HG02840 (cell line): ENCODE data around the gene ZC2HC1C.
"Not testable (repeated sequence)": the region's sequence is repeated elsewhere in the genome, so short reads cannot be mapped to it uniquely, and the experiment has no call there.

Source experiments
- ATAC-seq: cut with Tn5 transposase; IDR thresholded peaks from one replicate; pipeline ENCODE4 v1.9.1; 2021; ENCODE audit warnings: mild to moderate bottlenecking, moderate library complexity, moderate number of reproducible peaks; ENCODE audit not compliant: unreplicated experiment, low FRiP score

Gene ZC2HC1C

DNA sequence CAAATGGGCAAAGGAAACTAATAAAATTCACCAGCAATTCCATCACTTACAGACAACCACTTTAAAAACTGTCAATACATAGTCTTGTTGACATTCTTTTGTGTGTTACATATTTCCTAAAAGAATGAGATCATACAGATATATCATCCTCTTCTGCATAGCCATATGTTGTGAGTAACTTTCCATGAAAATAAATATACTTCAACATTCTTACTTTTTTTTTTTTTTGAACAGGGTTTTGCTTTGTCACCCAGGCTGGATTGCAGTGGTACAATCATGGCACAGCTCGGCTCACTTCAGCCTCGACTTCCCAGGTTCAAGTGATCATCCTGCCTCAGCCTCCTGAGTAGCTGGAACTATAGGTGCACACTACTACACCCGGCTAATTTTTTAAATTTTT, 20.9 kb downstream of the ZC2HC1C start:
- no peak for ATAC-seq

DNA sequence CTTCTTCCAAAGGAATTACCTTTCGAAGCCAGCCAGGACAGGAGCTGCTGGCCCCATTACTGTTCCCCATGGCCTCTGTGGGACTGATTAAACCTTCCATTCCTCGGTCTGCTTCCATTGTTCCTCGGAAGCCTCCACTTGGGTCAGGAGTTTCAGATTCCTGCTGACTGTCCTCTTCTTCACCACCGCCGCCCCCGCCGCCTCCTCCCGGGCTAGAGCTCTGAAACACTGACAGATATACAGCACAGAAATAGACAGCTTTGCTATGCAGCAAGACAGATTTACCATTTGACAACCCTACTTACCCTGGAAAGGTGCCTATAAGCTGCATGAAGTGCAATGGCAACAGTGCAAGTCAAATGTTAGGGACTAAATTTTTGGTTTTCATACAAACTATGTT, 21.8 kb downstream of the ZC2HC1C start:
- ATAC-seq, result no peak

DNA sequence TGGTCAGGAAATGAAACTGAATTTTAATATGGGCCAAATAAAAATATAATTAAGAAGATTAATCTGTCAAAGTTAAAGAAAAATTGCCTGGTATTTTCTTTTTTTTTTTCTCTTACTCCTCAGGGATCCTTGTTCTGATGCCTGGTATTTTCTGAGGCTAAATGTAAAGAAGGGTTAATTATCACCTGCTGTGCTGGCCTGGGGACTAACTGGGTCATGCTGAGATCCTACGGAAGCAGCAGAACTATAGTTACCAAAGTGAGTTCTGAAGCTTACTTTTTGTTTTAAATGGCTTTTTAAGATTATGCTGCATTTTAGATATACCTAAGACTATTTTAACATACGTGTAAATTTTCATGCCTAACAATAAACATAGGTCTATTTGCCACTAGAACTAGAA, 23.3 kb downstream of the ZC2HC1C start:
- ATAC-seq, result no peak

DNA sequence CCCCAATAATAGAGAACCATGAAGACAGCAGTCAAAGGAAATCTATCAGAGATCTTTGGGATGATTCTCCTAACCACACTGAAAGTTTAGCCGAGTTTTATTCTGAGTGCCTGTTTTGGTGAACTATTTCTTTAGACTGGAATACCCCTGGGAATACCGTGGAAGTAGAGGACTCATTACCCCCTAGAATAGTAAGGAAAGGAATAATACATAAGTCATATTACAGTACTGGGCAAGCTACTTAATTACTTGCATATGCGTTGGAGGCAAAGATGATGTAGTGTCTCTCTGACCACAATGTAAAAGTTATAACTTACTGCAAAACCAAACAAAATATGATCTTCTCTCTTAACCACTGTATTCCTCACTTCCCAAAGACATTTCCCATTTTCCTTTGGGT, 25.5 kb downstream of the ZC2HC1C start:
- no peak for ATAC-seq

DNA sequence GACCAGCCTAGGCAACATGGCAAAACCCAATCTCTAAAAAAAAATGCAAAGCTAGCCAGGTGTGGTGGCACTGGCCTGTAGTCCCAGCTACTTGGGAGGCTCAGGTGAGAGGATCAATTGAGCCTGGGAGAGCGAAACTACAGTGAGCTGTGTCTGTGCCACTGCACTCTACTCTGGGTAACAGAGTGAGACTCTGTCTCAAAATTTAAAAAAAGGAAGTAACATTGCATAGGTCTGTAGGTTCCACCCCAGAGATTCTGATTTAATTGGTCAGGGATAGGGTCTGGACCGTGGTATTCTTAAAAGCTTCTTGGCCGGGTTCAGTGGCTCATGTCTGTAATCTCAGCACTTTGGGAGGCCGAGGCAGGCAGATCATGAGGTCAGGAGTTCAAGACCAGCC, 26.2 kb downstream of the ZC2HC1C start:
- ATAC-seq, result no peak

DNA sequence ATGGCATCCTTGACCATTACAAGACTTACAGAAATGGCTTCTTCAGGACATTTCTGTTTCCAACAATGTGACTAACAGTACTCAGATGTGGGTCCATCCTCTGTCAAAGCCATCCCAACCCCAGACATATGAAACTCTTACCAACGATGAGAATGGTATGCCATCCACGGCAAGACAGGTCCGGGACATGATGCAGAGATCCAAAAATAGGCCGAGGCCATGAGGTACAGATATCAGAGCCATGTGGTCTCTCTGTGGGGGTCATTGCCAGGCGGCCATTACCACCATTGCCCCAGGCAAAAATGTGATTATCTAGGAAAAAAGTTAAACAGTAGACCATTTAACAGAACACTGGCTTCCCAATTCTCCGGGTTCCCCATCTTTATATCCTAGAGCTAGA, 27.5 kb downstream of the ZC2HC1C start:
- ATAC-seq, result no peak

DNA sequence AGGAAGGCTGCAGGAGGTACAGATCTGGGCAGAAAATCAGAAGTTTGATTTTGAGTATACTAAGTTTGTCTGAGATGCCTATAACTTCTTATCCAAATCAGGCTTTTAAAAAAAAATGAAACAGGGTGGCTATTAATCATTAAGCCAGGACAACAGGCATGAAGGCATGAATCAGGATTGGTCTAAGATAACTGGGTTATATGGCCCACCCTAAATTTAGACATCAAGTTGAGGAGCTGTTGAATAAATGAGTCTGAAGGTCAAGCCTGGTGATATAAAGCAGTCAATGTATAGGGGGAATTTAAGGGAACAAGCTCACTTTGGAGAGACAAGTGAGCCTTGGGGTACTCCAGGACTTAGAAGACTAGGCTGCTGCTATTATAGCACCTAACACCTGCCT, 28.8 kb downstream of the ZC2HC1C start:
- ATAC-seq, result no peak

DNA sequence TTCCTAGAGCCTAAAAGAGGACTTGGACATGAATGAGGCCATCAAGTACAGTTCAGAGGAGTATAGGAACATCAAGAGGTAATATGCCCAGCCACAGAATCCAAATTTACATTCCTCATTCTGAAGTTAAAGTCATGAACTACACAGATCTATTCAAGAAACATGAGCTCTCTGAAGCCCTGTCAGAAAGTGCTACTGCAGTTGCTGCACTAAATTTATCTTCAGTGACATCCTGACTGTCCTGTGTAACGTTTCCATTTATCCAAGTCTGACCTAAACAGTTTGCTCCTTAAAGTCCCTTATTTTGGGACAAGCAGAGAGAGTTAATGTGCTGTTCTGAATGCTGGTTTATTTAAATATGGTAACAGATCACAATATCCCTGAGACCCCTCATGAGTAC, 29.2 kb downstream of the ZC2HC1C start:
- no peak for ATAC-seq

DNA sequence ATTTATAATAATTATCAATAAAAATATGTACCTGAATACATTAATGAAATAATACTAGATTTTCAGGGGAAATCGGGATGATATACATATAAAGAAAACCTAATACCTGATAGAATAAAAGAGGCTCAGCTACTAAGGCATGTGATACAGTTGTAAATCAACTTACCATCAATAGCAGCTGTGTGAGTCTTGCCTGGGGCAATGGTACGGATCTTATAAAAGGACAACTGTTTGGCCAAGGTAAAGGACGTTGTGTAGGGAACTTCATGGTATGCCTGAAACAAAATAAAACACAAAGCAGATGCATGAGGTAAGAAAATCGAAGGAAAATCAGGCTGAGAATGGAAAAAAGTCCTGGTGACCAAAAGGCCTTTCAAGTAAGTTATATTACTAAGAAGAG, 32.0 kb downstream of the ZC2HC1C start:
- ATAC-seq, result no peak

DNA sequence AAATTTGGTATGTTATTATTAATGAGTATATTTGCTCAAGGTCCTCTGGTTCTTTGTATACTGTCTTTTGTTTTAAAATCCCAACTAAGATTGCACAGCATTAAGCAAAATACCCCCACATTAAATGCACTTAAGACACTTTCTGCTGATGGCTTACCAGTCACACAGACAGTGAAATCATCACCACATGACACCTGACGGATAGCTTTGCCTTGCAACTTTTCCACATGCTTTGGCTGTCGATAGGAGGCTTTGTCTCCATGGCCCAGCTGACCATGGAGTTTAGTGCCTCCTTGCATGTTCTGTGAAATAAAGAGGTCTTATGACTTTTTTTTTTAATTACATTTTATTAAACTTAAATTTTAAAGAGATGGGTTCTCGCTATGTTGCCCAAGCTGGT, 37.7 kb downstream of the ZC2HC1C start:
- no peak for ATAC-seq

DNA sequence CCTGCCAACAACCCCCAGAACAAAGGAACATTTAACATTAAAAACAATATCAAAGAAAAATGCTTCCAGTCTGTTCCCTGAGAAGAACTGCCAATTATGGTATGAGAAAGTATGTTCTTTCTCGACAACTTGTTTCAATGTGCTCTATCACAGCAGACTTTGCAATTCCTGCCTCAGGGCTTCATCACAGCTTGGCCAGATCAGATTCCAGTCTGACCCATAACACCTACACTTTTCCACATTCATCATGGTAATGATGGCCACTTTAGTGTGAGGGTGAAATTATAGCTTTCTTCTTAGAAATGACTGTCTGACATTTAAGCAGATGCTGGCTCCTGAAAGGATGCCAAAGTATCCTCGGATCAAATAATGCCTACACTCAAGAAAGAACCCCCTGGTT, 40.4 kb downstream of the ZC2HC1C start:
- ATAC-seq, result no peak

DNA sequence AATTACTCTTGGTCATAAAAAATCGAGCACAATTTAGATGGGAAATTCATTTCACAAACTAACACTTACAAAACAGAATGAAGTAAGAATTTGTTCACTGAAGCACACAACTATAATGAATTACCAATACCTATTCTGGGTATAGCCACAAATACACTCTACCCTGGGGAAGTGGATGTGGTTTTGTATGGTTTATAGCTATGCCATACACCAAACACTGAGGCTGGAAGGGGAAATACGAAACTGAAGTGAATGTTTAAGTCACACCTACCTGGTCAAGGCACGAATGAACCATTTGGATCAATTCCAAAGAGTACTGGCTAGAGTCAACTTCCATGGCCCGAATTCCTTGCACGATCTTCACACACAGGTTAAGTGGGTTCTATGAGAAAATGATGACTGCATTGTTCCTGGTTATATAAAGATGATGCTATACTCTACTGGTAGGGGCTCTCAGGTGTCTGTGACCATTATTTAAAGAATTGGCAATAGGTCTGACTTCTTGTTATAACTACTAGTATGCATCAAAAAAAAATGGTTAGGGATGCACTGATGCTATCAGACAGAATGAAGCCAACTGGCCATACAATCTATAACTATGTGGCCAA, 44.6 kb downstream of the ZC2HC1C start:
- ATAC-seq, result no peak

DNA sequence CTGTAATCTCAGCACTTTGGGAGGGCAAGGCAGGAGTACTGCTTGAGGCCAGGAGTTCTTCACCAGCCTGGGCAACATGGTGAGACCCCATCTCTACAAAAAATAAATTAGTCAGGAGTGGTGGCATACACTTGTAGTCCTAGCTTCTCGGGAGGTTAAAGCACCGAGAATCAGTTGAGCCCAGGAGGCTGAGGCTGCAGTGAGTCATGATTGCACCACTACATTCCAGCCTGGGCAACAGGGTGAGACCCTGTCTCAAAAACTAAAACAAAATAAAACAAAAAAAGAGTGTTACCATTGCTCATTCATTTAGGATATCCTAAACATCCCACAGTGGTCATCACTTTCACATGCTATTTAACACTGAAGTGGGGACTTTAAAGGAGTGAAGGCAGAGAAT, 49.6 kb downstream of the ZC2HC1C start:
- no peak for ATAC-seq

DNA sequence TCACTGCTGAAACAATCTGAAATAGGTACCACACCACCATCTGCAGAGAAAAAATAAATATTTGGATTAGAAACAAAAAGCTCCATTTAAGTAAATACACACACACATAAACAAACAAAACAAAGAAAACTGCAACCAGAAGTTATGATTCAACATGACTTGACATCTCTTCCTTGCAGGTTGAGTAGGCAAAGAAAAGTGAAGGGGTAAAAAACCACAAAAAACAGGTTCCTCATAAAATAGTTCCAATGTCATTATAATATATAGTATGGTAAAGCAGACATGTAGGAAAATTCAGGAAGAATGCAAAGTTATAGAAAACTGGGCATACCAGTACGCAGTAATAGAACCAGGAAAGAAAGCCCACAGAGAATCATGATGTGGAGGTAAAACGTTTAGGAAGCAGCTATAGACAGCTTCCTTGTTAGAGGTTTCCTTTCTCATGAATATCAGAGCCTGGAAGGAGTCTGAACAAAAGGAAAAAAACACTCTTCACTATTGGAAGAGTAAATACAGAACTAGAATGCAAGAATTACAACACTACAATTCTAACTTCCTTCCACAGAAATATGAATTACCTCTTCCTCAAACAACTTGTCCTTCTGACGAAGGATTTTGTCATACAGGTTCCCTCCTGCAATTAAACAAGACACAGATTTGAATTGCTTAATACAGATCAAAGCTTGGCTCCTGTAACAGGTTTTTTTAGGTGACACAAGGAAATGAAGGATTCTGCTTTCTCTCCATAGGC, 51.3 kb downstream of the ZC2HC1C start:
- no peak for ATAC-seq

DNA sequence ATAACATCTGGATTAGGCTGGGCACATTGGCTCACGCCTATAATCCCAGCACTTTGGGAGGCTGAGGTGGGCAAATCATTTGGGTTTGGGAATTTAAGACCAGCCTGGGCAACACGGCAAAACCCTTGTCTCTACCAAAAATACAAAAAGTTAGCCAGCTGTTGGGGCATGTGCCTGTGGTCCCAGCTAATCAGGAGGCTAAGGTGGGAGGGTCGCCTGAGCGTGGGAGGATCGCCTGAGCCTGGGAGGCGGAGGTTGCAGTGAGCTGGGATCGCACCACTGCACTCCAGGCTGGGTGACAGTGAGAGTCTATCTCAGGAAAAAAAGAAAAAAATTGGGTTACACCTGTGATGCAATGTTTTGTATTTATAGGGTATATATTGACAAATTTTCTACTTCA, 52.1 kb downstream of the ZC2HC1C start:
- ATAC-seq, result no peak

DNA sequence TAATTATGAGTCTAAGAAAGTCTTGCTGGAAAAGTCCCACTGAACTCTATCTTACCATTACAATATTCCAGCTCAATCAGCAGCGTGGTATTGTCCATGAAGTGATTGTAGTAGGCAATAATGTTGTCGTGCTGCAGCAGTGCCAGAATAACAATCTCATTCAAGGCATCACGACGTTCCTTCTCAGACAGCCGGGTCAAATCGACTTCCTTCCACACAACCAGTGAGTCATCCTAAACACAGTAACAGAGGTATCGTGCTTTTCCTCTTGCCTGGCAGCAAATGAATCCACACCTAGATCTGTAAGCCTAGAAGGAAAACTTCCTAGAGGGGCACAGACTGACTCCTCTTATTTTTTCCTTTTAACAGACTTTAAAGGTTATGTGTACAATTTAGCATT, 54.5 kb downstream of the ZC2HC1C start:
- no peak for ATAC-seq

DNA sequence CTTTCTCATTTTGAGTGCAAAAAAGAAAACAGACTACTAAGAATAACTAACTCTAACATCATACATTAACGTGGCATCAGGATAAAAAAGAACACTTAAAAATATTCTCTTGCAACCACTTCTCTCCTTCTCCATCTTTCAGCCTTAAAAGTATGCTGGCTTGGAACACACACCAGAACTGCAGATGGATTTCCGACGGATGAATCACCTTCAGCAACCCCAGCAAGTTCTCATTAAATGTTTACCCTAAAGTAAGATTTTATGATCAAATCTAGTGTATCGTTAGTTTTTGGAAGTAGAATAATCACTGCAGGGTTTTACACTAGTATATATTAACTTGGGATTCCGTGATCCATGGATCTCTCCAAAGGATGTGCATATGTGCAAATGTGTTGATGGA, 56.2 kb downstream of the ZC2HC1C start:
- no peak for ATAC-seq

DNA sequence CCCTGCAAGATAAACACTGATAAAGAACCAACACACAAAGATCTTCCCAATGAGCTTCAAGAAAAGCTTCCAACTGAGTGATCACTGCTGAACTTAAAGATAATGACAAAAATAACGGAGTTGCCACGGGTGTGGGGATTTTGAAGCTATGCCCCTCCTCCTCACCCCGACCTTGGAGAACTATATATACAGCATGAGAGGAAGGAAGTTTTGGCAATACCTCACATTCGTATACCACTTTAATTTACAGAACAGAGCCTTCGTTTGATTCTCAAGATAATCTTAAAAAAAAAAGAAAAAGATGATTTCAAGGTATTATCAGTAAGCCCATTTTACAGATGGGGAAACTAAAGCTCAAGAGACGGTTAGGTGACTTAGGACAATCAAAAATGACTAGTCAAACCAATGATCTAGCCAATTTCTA, 56.7 kb downstream of the ZC2HC1C start:
- ATAC-seq, result no peak

DNA sequence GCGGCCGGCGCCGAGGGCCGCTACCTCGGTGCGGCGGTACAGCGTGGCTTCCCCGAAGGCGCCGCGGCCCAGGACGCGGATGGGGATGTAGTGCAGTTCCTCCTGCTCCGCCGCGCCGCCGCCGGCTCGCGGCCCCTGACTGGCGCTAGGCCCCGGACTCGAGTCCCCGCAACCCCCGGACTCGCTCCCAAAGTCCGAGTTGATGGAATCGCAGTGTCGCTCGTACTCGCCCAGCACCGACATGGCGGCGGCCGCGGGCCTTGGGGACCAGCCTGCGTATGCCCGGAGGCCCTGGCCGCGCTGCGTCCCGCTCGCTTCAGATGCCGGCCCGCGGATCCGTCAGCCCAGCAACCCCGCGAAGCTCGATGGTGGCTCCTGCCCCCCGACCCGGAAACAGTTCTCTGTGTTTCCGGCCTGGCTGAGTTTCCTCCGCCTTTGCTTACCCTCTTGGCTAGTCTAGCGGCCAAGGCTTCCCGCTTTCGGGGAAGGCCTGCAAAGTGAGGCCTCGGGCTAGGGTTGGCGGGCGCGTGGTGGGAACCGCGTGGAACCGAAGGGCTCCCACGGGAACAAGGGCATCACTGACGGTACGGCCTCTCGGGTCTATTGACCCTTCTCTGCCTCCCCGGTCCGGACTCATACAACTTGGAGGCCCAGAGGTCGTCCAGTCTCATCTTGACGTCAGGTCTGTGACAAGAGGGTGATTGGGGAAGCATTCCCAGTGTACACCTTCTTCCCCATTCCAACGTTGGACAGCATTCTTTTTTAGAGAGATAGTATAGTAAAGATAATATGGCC, 57.4 kb downstream of the ZC2HC1C start, which contains the start of gene NEK9:
Gene NEK9, minus strand, starts transcription at position 370 of the 795 bp plus-strand sequence. Its CDS starts 127 bp downstream, at position 243.
- peak; percentile 88 for ATAC-seq

DNA sequence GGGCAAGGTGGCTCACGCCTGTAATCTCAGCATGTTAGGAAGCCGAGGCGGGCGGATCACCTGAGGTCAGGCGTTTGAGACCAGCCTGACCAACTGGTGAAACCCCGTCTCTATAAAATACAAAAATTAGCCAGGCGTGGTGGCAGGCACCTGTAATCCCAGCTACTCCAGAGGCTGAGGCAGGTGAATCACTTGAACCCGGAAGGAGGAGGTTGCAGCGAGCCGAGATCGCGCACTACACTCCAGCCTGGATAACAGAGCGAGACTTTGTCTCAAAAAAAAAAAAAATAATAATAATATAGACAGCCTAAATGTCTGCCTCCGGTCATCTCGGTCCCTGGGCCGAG, 58.0 kb downstream of the ZC2HC1C start:
- not testable (repeated sequence) for ATAC-seq

DNA sequence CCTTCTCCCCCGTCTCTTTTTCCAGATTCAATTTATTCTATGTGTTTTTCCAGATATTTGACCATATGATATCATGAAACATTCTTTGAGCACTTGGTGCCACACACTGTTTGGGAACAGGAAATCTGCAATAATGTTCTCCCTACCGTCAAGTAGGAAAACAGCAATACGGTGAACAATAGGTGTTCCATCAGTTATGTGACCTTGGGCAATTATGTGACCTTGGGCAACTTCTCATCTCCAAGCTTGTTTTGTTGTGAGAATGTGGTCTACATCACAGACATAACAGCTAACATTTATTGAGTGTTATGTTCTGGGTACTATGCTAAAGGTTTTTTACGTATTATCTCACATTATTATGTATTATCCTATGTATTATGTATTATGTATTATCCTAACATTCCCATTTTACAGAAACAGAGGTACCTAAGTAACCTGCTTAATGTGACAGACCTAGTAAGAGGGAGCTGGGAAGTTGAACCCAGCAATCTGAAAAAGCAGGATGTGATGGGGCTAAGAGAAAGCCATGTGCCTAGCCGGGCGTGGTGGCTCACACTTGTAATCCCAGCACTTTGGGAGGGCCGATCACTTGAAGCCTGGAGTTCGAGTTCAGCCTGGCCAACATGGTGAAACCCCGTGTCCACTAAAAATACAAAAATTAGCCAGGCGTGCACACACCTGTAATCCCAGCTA, 58.6 kb downstream of the ZC2HC1C start:
- no peak for ATAC-seq
